NCI-H524 (cell line): Measurements from ENCODE around the gene CAP2.

ENCODE experiments used
- DNase-seq, 2 experiments: peaks; one replicate each; lab custom pipeline; 2025; lab: John Stamatoyannopoulos, UW

CAP2 gene

DNA sequence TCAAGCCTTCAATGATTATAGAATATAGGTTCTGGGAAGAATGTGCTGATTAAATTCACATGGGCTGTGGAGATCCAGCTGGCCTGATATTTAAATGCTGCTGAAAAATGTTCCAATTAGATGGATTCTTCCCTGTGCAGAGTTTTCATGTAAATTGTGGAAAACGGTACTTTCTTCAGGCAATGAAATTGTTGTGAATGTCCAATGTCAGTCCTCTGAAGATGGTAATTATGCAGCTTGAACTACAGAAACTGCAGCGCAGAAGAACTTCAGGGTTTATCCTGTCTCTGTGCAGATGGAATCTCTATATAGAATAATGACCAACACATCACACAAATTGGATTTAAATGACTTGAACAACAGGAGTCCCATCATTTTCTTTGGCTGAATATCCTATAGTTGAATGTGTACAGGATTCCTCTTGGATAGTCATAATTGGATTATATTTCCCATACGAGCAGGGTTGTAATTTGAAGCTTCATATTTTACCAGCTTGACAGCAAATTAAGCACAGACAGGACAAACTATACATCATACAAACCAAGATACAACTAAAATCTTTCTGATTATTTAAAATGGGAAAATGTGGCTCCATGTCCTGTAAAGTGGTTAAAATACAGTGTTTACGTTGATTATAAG, 82.3 kb downstream of the CAP2 start:
- peak; percentile 42 to 87 for DNase-seq

DNA sequence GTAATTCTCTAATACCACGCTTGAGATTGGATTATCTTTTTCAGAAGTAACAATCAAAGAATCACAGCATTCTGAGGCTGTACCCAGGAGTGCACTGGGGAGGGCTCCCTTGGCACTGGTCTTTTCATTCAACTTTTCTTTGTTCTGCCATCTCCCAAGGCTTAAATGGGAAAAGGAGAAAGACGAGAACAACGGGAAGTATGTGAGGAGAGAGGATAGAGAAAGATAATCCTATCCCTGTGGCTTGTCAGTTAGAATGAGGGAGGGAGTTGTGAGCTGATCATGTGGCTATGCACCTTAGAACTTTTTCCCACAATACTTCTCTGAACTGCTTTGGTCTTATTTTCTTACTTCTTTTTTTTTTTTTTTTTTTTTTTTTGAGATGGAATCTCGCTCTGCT, 83.1 kb downstream of the CAP2 start:
- peak in 1 of 2 experiments; percentile 40 for DNase-seq

DNA sequence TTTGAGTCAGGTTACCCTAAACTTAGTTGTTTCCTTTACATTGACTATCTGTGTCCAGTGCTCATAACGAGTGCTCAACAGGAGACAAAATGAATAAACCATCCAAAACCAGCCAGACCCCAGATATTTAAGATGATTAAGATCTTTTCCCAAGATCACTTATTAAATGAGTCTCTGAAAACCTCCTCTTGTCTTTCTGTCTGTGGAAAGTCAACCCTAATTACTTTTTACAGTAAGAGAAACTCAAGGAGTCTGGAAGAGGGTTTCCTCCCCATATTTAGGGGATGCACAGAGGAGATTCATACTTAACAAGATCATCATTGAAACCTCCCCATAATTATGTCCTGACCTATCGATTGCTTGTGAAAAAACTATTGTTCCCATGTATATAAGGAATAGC, 84.0 kb downstream of the CAP2 start:
- DNase-seq: no peak

DNA sequence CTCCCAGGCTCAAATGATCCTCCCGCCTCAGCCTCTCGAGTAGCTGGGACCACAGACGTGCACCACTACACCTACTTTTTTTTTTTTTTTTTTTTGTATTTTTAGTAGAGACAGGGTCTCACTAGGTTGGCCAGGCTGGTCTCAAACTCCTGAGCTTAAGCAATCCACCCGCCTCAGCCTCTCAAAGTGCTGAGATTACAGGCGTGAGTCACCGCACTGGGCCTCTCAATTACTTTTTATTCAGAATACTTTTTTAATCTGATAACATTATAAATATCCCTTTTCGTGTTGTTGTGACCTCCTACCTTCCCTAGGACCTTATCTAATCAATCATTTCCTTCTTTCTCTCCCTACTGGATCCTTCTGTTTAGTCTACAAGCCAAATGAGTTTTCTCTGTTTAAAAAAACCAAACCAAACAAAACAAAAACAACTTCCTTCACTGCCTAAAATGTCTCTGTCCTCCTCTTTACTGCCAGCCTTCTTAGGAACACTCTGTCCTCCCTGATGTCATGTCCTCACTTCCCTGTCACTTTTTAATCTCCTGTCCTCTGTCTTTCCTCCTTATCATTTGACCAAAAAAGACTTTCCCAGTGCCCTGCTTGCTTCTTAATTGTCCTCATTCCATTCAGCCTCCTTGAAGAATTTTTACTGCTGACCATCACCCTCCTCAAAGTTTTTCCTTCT, 85.0 kb downstream of the CAP2 start:
- DNase-seq: no peak

DNA sequence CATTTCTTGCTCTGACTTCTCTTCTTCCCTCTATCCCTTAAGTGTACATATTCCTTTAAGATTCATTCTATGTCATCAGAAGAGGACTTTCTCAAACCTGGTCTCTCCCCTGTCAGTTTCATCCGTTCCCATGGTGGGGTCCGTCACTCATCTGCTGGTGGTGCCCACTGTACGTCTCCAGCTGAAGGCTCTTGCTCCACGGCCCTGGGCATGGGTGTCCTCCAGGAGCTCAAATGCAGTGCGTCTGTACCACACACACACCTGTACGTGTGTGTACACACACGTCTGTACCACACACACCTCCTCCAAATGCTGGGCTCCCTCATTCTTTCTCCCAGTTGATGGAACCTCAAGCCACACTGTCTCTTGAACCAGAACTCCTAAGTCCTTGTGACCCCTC, 85.6 kb downstream of the CAP2 start:
- DNase-seq: no peak

DNA sequence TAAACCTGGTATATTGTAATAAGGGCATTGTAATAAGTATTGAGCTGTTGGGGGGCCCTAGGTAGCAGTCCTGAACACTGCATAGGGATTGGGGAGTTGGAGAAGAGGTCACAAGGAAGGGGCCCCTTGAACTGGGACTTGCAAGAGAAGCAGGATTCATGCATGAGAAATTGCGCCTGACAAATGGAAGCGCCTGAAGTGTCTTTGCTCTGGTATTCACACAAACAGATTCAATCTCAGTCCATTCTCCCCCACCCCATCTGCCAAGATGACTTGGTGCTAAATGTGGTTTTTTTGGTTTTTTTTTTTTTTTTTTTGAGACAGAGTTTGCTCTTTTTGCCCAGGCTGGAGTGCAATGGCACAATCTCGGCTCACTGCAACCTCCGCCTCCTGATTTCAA, 87.1 kb downstream of the CAP2 start:
- DNase-seq: no peak

DNA sequence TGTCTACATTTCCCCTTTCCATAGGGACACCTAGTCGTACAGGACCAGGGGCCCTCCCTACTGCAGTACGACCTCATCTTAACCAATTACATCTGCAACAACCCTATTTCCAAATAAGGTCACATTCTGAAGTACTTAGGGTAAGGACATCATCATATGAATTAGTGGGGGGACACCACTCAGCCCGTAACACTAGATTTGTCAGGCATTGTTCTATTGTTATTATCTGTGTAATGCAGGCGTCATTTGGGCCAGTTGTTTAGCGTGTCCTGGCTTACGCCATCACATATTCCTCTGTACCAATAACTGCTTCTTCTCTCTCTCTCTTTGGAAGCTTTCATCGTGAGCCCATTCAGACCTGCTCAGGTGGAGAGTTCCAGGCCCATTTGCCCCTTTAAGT, 89.3 kb downstream of the CAP2 start:
- no peak for DNase-seq

DNA sequence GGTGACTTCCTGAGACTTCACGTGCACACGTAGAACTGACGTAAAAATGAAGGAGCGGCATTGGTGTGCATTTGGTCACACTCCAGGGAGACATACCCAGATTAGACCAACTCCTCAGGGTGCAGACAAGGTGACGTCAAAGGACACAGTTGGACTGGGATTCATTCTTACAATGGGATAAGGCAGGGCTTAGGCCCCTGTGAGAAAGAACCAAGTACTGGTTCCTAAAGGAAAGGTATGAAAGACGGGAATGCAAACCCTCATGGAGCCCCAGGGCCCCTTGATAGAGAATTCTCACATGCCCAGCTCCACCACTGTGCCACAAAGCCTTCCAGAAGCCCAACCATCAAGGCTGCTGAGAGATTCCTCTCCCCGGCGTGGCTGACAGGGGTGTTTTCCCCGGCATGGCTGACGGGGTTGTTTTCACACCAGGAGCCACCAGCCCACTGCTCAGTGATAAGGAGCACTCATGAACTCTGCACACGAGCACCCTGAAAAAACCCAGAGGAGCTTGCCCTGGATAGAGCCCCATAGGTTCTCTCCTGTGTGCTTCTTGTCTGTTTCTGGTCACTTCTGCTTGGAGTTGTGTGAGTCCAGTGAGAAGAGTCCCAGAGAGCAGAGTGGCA, 90.1 kb downstream of the CAP2 start:
- peak in 1 of 2 experiments; percentile 31 for DNase-seq

DNA sequence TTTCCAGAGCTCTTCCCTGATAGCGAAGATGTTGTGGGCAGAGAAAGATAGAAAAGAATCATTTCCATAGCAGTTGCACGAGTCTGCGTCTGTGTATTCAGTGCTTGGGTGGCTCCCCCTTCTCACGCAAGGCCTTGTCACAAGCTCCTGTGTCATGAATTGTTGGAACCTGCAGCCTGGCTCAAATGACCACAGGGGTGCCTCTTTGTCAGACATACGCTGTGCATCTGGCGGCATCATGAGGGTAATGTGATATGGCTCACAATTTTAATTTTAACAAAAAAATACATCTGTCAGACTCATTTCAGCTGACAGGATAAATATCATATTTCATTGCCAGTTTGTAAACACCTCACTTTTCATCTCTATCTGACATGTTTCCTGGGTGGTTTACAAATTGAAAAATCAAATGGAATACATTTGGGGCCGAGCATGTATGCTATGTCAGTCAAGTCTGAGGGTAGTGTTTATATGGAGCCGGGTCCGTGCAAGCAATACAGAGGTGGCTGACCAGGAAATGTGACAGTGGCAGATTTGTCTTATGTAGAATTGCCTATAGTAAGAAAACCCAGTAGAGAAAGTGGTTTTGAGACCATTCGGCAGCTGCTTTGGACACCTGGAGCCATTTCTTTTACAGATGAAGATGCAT, 90.9 kb downstream of the CAP2 start:
- peak; percentile 93 to 97 for DNase-seq

DNA sequence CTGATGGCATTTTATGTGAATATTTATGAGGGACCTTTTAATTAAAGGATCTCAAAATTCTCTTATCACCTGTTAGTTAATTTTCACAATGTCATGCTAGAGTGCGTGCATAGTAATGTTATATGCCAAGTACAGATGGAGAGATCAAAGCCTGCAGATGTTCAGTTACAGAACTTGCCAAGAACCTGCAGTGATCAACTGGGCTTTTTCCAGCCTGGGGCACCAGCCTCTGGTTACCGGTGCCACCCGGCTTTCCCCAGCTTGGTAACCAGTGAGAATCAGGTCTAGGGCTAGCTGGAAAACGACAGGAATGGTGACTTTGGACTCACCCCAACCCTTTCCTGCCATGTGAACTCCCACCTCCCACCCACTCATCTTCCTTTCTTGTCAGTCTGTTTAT, 91.8 kb downstream of the CAP2 start:
- peak; percentile 76 to 93 for DNase-seq

DNA sequence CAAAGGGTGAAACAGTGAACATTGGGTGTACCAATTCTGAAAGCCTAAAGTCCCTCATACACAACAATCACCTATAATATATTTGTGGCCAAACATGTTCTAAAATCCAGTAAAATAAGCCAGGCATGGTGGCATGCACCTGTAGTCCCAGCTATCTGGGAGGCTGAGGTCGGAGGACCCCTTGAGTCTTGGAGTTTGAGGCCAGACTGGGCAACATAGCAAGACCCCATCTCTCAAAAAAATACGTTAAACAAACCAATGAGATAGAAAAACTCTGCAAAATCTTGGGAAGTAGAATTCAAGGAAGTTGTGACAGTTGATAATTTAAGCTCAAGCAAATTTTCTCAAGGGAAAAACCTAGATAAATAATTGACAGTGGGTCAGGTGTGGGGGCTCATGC, 92.6 kb downstream of the CAP2 start:
- no peak for DNase-seq

DNA sequence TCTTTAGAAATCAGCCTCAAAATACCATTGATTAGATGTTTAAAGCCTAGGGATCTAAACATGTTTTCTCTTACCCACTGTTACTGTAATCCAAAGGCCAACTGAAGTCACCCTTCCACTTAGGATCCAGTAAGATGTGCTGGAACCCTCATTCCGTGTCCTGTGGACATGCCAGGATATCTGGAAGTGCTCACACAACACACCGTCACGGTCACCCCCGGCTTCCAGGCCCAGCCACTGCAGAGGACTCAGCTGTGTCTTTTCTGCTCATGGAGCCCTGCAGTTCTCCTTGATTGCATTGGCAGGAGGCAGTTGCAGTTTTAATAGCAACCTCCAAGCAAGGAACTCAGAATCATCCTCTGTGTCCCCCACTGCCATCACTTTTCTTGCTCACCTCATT, 93.3 kb downstream of the CAP2 start:
- DNase-seq: no peak

DNA sequence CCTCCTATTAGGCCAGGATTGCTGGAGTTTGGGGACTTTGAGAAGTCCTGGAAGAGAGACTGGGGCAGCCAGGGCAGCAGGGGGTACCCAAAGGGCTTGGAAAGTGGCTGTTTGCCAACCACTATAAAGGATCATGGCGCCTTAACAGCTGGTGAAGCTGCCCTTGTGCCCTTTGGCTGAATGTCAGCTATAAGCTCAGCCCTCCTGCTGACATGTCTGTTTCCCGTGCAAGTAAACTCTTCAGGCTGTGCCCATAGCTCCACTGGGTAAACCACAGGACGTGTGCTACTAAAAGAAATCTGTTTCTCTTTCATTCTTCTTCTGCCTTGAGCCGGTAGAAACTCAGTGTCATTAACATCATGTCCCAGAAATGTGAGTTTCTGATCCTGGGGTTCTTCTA, 97.3 kb downstream of the CAP2 start:
- peak; percentile 81 to 82 for DNase-seq

DNA sequence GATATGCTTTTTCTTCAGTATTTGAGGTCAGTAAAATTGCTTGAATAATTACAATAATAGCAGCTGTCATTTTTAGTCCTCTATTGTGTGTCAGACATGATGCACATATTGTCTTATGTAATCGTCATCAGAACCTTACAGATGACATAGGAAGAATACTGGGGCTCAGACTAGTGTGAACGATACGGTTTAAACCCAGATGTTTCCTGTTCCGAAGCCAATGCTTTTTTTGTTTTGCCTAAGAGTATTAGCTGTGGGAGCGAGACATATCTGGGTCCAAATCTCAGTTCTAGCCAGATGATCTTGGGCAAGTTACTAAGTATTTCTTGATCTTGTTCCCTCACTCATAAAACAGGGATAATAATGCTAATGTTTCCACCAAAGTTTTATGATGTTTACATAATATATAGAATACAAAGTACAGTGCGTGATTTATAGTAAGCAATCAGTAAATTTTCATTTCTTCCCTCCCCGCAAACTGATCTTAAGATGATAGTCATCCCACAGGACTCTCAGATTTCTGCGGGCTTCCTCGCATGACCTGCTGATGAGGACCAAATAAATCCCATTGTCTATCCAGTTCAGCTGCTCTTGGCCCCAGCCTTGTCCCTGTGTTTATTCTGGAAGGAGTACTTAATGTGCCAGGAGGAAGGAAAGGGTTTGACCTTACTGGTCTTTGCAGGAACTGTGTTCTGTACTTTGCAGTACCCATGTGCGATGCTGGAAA, 98.2 kb downstream of the CAP2 start:
- no peak for DNase-seq

DNA sequence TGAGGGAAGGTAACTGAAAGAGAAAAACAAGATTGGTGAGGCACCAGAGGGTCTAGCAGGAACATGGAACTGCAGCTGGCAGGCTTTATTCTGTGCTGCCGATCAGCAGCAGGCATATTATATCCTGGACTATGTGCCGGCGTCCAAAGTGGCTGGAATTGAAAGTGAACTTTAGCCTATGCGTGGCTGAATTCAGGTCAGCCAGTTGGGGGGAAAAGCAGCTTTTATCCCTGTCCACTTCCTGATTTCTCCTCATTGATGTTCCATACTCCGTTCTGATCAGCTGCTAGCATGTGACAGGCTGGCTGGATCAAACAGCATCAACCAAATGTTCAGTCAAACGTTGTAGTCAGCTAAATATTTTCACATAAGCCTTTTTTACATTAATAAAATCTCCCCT, 99.0 kb downstream of the CAP2 start:
- DNase-seq: no peak

DNA sequence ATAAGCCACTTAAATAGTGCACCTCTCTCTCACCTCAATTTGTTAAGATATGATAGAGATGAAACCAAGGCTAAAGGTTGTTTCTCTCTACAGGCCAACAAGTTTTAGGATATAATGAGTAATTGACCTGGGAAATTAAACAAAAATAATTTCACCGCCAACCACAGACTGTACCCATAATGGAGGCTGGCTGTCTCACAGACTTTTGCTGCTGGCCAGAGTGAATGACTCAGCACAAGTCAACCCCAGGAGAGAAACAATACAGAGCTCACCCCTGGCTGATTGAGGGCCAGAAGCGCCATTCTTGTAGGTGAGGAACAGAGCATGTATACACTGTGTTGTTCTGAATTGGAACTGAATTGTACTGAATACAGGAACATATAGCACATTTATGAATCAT, 99.9 kb downstream of the CAP2 start:
- no peak for DNase-seq

DNA sequence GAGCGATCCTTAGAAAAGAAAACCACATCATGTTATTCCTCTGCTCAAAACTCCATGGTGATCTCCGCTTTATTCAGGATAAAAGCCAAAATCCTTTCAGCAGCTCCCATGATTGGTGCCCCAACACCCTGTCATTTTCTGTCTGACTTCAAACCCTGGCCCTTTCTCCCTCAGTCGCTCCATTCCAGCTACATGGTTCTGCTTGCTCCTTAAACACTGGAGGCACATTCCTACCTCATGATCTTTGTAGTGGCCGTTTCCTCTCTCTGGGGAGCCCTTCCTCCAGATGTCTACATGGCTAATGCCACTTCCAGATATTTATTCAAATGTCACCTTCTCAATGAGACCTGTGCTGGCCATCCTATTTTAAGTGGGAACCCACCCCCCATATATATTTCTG, 100.8 kb downstream of the CAP2 start:
- DNase-seq: no peak

DNA sequence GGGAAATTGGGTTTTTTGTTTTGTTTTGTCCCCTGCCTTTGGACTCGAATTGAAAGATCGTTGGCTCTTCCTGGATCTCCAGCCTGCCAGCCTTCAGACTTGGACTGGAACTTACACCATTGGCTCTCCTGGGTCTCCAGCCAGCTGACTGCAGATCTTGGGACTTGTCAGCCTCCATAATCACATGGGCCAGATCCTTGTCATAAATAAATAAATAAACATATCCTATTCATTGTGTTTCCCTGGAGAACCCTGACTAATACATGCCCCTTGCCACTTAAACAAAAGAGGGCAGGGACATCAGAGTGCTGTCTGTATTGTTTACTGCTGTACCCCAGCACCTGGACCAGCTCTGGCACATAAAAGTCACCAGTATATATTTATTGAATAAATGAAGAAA, 101.5 kb downstream of the CAP2 start:
- no peak for DNase-seq

DNA sequence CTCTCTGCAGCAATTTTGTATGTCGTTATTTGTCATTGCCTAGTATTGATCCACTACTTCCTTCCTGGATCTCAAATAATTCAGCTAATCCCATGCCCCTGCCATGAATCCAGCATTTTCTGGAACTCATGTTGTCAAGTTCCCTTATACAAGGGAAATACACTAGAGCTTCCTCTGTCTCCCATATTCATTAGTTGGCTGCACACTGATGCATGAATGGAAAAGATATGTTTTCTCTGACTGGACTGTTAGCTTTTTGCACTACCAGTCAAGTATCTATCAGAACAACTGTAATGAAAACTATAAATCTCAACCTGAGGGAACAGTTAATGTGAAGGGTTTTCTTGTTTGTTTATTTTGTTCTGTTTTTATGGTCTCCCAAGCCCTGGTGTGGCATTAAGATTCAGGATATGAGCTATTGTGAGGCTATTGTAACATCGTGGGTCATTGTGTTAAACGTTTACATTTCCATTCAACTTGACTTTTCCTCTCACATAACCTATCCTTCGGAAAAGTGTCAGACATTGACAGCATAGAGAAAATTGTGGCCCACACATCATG, 104.2 kb downstream of the CAP2 start:
- DNase-seq: no peak

DNA sequence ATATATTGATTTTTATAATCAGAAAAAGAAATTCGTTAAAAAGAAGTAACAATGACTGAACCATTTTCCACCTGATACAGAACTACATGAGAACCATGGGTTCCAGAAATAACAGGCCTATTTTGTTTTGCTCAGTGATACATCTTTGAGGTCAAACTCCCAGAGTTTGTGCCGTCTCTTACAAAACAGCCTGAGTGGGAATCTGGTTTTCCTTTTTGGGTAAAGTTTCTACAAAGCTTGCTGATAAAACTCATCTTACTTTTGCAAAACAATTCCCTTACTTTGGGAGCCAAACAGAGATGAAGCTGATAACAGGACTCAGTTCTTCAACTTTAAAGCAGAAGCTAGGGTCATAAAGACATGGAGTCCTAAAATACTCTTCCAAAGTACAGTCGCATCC, 108.0 kb downstream of the CAP2 start:
- no peak for DNase-seq

DNA sequence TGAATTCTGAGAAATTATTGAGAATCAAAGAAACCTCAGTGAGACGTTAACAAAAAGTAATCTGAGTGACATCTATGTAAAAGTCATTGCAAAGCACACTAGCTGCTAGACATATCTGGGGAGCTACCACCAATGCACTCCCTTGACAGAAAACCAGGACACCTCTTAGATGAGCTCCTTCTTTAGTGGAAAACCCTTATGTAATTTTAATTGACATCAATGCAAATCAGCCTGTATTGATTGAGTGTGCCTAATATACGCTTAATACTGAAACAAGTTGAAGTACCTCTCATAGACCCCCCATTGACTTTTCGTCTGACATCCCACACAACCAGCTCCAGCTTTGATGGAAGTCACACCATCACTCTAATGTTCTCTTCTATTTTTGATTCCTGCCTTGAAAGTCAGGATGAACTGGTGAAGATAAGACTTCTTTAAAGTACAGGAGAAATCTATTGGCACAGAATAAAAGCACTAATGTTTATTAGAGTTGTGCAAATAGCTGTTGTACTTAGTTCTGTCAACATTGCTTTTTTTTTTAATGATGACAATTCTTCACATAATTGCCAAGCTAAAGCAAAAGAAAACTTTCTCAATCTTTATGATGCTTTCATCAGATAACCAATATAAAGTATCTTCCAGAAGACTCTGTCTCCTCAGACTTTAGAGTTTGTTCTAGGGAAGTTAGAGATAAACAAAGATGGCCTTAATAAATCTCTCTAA, 108.7 kb downstream of the CAP2 start:
- no peak for DNase-seq
